HepG2 (cell line): Measurements from ENCODE around the gene CNPPD1. TPM values are rescaled to one million over a fixed set of nuclear protein-coding genes. Genes with fewer than 3 reads are reported as not detected.
A peak's percentile ranks its signal among the peaks of the same experiment; 100 is the strongest.

Experiments
- CBX5 ChIP-seq: sonication (generic); formaldehyde crosslinking; IDR thresholded peaks from 2 replicates; pipeline ENCODE4 v1.4.0; 2020; ENCODE audit warnings: missing genetic modification reagents, borderline replicate concordance
- ETV5 ChIP-seq: IDR thresholded peaks from 2 replicates; pipeline ENCODE4 v1.6.1; 2018; ENCODE audit warnings: missing biosample characterization, missing genetic modification reagents, inconsistent platforms, borderline replicate concordance
- SIX1 ChIP-seq: sonication (generic); formaldehyde crosslinking; IDR thresholded peaks from 2 replicates; pipeline ENCODE4 v1.4.0; 2020; ENCODE audit warnings: missing genetic modification reagents, borderline replicate concordance
- SOX13 ChIP-seq, 3 experiments: fragments of 450-650 bp in 1 of 3; sonication (generic) in 1 of 3; formaldehyde crosslinking in 1 of 3; IDR thresholded peaks in 2 of 3; conservative IDR thresholded peaks in 1 of 3; 2 replicates each; pipeline versions ENCODE4 v1.5.0 to v1.6.1; 2016 to 2020; ENCODE audit warnings: antibody characterized with exemption in 1 of 3, mild to moderate bottlenecking in 1 of 3, missing compliant biosample characterization in 1 of 3, missing genetic modification reagents in 1 of 3, moderate library complexity in 1 of 3
- WIZ ChIP-seq: sonication (generic); formaldehyde crosslinking; IDR thresholded peaks from 2 replicates; pipeline ENCODE4 v1.5.1; 2020; ENCODE audit warnings: mild to moderate bottlenecking, missing genetic modification reagents
- ZMYM3 ChIP-seq: sonication (generic); formaldehyde crosslinking; IDR thresholded peaks from 2 replicates; pipeline ENCODE4 v1.5.1; 2020; ENCODE audit warnings: mild to moderate bottlenecking, missing genetic modification reagents
- ZNF20 ChIP-seq: sonication (generic); formaldehyde crosslinking; IDR thresholded peaks from 2 replicates; pipeline ENCODE4 v1.4.0; 2020; ENCODE audit warnings: mild to moderate bottlenecking, moderate library complexity, missing genetic modification reagents
- polyA plus RNA-seq, 8 experiments: library from polyadenylated mRNA; depleted of rRNA in 3 of 8; stranded (reverse) in 7 of 8; unstranded in 1 of 8; fragments of >200 nt; fragmentation: Illumina TruSeq in 4 of 8; extraction: Trizol in 4 of 8; gene quantifications; 2 replicates each; pipeline versions ENCODE4 v1.2.1 to v1.2.3, GENCODE V29; 2011 to 2016; ENCODE audit warnings: low read depth in 4 of 8, missing spikeins in 1 of 8, mixed read lengths in 1 of 8; ENCODE audit not compliant: insufficient read depth in 1 of 8
- total RNA-seq, 5 experiments: library from RNA; depleted of rRNA; stranded (reverse); fragments of >200 nt; fragmentation: Illumina TruSeq; extraction: Trizol; gene quantifications; 2 replicates each; pipeline ENCODE4 v1.2.3, GENCODE V29; 2016; ENCODE audit warnings: low read depth in 1 of 5
- TF ChIP-seq, protein P1 (sequence below): sonication (generic); formaldehyde crosslinking; IDR thresholded peaks from 2 replicates; pipeline ENCODE4 v1.8.0; 2022; ENCODE audit warnings: missing genetic modification reagents, low read depth, mild to moderate bottlenecking, borderline replicate concordance
- TF ChIP-seq, protein P2 (sequence below): sonication (generic); formaldehyde crosslinking; IDR thresholded peaks from 2 replicates; pipeline ENCODE4 v1.4.0; 2020; ENCODE audit warnings: missing genetic modification reagents, borderline replicate concordance
- TF ChIP-seq, protein P3 (sequence below): sonication (generic); formaldehyde crosslinking; IDR thresholded peaks from 2 replicates; pipeline ENCODE4 v1.8.0; 2022; ENCODE audit warnings: mild to moderate bottlenecking, missing genetic modification reagents, moderate library complexity
- TF ChIP-seq, protein P4 (sequence below): sonication (generic); formaldehyde crosslinking; IDR thresholded peaks from 2 replicates; pipeline ENCODE4 v1.4.0; 2020; ENCODE audit warnings: mild to moderate bottlenecking, low read depth, missing genetic modification reagents
- TF ChIP-seq, protein P5 (sequence below): sonication (generic); formaldehyde crosslinking; conservative IDR thresholded peaks from 2 replicates; pipeline ENCODE4 v1.5.0; 2020; ENCODE audit warnings: missing genetic modification reagents
- TF ChIP-seq, protein P6 (sequence below): sonication (generic); formaldehyde crosslinking; IDR thresholded peaks from 2 replicates; pipeline ENCODE4 v1.8.0; 2022; ENCODE audit warnings: low read depth, missing genetic modification reagents
- TF ChIP-seq, protein P7 (sequence below): sonication (generic); formaldehyde crosslinking; IDR thresholded peaks from 2 replicates; pipeline ENCODE4 v1.4.0; 2020; ENCODE audit warnings: missing genetic modification reagents

Gene CNPPD1
- total and polyA plus RNA-seq, 2 of the 13 experiments (the other 11 are each of a cell fraction or from before 2014, with no cell fraction given), result 35.5 to 49.4 TPM

DNA sequence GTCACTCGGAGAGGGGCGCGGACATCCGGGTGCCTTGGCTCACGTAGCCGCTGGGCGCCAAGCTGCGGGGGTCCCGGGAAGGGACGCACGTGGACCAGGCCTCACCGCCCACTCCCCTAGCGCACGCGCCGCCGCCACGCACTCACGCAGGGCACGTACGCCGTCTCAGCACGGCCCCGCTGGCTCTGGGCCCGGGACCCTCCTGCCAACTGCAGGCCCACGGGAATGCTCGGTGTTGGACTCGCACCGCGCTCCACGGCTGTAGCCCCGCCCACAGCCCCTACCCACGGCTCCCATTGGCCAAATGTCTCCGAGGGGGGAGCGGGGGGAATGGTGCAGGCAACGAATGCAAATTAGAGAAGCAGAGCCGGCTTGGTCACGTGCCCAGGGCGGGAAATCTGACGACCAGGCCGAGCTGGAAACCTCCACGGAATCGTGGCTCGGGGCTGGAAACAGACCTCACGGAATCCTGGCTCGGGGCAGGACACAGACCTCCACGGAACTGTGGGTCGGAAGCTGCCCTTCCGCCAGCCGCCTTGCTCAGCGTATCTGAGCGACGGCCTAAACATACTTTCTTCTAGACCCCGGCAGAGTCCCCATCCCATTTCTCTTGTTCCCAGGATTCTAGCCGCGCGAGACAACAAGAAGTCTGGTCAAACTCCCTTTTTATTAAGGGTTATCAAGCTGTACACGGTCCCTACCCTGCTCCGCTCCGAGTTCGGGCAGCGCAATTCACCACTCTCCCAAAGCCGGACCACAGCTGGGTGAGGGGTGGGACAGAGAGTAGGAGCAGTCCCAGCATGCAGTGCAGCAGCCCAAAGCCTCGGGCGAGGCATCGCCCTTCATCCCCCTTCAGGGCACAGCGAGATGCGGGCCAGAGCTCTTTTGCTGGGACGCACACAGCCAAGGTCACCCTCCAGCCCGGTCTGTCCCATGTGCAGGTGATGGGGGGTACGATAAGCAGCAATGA, 42.3 kb upstream of the CNPPD1 start, which contains the start of gene ABCB6 (continued):
- TF ChIP-seq, protein P1, sequence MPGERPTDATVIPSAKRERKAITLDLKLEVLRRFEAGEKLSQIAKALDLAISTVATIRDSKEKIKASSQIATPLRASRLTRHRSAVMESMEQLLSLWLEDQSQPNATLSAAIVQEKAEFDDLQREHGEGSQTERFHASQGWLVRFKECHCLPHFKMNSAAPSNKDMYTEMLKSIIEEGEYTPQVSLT (CRISPR knock-in tag), result 0 out of 2 replicates have a peak, but pooled peaks have one; percentile 70
- TF ChIP-seq CBX5 (CRISPR knock-in tag), result peak; percentile 93; the same call in 1 of the 2 replicates
- TF ChIP-seq, protein P2, sequence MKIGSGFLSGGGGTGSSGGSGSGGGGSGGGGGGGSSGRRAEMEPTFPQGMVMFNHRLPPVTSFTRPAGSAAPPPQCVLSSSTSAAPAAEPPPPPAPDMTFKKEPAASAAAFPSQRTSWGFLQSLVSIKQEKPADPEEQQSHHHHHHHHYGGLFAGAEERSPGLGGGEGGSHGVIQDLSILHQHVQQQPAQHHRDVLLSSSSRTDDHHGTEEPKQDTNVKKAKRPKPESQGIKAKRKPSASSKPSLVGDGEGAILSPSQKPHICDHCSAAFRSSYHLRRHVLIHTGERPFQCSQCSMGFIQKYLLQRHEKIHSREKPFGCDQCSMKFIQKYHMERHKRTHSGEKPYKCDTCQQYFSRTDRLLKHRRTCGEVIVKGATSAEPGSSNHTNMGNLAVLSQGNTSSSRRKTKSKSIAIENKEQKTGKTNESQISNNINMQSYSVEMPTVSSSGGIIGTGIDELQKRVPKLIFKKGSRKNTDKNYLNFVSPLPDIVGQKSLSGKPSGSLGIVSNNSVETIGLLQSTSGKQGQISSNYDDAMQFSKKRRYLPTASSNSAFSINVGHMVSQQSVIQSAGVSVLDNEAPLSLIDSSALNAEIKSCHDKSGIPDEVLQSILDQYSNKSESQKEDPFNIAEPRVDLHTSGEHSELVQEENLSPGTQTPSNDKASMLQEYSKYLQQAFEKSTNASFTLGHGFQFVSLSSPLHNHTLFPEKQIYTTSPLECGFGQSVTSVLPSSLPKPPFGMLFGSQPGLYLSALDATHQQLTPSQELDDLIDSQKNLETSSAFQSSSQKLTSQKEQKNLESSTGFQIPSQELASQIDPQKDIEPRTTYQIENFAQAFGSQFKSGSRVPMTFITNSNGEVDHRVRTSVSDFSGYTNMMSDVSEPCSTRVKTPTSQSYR (CRISPR knock-in tag), result peak; percentile 29; the same call in 1 of the 2 replicates
- TF ChIP-seq, protein P3, sequence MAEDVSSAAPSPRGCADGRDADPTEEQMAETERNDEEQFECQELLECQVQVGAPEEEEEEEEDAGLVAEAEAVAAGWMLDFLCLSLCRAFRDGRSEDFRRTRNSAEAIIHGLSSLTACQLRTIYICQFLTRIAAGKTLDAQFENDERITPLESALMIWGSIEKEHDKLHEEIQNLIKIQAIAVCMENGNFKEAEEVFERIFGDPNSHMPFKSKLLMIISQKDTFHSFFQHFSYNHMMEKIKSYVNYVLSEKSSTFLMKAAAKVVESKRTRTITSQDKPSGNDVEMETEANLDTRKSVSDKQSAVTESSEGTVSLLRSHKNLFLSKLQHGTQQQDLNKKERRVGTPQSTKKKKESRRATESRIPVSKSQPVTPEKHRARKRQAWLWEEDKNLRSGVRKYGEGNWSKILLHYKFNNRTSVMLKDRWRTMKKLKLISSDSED, result no peak
- TF ChIP-seq, protein P4, sequence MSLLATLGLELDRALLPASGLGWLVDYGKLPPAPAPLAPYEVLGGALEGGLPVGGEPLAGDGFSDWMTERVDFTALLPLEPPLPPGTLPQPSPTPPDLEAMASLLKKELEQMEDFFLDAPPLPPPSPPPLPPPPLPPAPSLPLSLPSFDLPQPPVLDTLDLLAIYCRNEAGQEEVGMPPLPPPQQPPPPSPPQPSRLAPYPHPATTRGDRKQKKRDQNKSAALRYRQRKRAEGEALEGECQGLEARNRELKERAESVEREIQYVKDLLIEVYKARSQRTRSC (CRISPR knock-in tag), result 0 out of 2 replicates have a peak, but pooled peaks have one; percentile 84
- peak; percentile 97; the same call in 1 of the 2 replicates for TF ChIP-seq ZNF20 (CRISPR knock-in tag)
- no peak for TF ChIP-seq WIZ
- TF ChIP-seq, protein P5, sequence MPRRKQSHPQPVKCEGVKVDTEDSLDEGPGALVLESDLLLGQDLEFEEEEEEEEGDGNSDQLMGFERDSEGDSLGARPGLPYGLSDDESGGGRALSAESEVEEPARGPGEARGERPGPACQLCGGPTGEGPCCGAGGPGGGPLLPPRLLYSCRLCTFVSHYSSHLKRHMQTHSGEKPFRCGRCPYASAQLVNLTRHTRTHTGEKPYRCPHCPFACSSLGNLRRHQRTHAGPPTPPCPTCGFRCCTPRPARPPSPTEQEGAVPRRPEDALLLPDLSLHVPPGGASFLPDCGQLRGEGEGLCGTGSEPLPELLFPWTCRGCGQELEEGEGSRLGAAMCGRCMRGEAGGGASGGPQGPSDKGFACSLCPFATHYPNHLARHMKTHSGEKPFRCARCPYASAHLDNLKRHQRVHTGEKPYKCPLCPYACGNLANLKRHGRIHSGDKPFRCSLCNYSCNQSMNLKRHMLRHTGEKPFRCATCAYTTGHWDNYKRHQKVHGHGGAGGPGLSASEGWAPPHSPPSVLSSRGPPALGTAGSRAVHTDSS, result no peak
- peak; percentile 24; the same call in 1 of the 2 replicates for TF ChIP-seq ZMYM3 (CRISPR knock-in tag)
- peak; percentile 70 for TF ChIP-seq ETV5 (CRISPR knock-in tag)
- TF ChIP-seq, protein P6, sequence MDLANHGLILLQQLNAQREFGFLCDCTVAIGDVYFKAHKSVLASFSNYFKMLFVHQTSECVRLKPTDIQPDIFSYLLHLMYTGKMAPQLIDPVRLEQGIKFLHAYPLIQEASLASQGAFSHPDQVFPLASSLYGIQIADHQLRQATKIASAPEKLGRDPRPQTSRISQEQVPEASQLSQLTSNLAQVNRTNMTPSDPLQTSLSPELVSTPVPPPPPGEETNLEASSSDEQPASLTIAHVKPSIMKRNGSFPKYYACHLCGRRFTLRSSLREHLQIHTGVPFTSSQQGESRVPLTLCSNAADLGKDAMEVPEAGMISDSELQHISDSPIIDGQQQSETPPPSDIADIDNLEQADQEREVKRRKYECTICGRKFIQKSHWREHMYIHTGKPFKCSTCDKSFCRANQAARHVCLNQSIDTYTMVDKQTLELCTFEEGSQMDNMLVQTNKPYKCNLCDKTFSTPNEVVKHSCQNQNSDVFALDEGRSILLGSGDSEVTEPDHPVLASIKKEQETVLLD, result 0 out of 2 replicates have a peak, but pooled peaks have one; percentile 70
- TF ChIP-seq, protein P7, sequence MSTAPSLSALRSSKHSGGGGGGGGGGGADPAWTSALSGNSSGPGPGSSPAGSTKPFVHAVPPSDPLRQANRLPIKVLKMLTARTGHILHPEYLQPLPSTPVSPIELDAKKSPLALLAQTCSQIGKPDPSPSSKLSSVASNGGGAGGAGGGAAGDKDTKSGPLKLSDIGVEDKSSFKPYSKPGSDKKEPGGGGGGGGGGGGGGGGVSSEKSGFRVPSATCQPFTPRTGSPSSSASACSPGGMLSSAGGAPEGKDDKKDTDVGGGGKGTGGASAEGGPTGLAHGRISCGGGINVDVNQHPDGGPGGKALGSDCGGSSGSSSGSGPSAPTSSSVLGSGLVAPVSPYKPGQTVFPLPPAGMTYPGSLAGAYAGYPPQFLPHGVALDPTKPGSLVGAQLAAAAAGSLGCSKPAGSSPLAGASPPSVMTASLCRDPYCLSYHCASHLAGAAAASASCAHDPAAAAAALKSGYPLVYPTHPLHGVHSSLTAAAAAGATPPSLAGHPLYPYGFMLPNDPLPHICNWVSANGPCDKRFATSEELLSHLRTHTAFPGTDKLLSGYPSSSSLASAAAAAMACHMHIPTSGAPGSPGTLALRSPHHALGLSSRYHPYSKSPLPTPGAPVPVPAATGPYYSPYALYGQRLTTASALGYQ (CRISPR knock-in tag), result 0 out of 2 replicates have a peak, but pooled peaks have one; percentile 38
- TF ChIP-seq SIX1 (CRISPR knock-in tag), result peak; percentile 73; the same call in 1 of the 2 replicates
- TF ChIP-seq SOX13 (IDR thresholded peaks at IDR 0.05), result no peak
- TF ChIP-seq SOX13 (CRISPR knock-in tag; conservative IDR thresholded peaks at IDR 0.05 in 1 of 2, IDR thresholded peaks at IDR 0.05 in 1 of 2), result no peak
